Astrocyte (in vitro differentiated cells and primary cell): ENCODE results near the gene GNPDA2.

Experiments used
- EZH2 ChIP-seq: IDR thresholded peaks from 2 replicates; pipeline ENCODE4 v1.6.1; 2012; ENCODE audit warnings: mild to moderate bottlenecking, low read length, inconsistent platforms; ENCODE audit not compliant: insufficient read depth
- TF ChIP-seq, protein P1 (sequence below): IDR thresholded peaks from 2 replicates; pipeline ENCODE4 v1.5.1; 2011; ENCODE audit warnings: low read depth, mild to moderate bottlenecking, inconsistent platforms, low read length, moderate library complexity; ENCODE audit not compliant: insufficient read depth

DNA sequence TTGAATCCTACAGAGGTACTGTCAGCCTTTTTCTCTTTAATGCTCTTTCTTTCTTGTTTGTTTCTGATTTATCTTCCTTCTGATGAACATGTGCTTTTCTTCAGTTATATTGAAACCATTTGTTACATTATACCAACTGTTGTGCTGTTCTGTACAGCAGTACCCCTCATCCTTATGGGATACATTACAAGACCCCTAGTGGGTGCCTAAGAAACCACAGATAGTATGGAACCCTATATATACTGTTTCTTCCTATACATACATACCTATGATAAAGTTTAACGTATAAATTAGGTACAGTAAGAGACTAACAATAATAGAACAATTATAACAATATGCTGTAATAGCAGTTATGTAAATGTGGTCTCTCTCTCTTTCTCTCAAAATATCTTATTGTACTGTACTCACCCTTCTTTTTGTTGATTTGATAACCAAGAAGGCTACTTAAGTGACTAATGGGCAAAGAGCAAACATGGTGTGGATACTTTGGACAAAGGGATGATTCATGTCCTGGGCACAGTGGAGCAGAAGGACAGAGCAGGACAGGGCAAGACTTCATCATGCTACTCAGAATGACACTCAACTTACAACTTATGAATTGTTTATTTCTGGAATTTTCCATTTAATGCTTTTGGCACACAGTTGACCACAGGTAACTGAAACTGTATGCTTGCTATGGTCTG is 64.3 kb downstream of the GNPDA2 start:
- TF ChIP-seq, protein P1, sequence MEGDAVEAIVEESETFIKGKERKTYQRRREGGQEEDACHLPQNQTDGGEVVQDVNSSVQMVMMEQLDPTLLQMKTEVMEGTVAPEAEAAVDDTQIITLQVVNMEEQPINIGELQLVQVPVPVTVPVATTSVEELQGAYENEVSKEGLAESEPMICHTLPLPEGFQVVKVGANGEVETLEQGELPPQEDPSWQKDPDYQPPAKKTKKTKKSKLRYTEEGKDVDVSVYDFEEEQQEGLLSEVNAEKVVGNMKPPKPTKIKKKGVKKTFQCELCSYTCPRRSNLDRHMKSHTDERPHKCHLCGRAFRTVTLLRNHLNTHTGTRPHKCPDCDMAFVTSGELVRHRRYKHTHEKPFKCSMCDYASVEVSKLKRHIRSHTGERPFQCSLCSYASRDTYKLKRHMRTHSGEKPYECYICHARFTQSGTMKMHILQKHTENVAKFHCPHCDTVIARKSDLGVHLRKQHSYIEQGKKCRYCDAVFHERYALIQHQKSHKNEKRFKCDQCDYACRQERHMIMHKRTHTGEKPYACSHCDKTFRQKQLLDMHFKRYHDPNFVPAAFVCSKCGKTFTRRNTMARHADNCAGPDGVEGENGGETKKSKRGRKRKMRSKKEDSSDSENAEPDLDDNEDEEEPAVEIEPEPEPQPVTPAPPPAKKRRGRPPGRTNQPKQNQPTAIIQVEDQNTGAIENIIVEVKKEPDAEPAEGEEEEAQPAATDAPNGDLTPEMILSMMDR = no peak
- TF ChIP-seq EZH2 = no peak
